Astrocyte of the hippocampus (primary cell): ENCODE results near the gene CLDN14.
"Not testable (repeated sequence)": the region's sequence is repeated elsewhere in the genome, so short reads cannot be mapped to it uniquely, and the experiment has no call there.

Experiments
- DNase-seq: peaks from one replicate; pipeline ENCODE4 v3.0.0; 2011; ENCODE audit warnings: low read depth, low spot score

Gene CLDN14

GRCh38 chr21:36501589-36501892, 21.6 kb upstream of the CLDN14 start:
- no peak for DNase-seq

- DNase-seq: peak; percentile 54
These were observed 19.9 kb upstream of the CLDN14 start for GRCh38 chr21:36499578-36500471.

GRCh38 chr21:36494557-36494956, 14.6 kb upstream of the CLDN14 start:
- no peak for DNase-seq

DNA sequence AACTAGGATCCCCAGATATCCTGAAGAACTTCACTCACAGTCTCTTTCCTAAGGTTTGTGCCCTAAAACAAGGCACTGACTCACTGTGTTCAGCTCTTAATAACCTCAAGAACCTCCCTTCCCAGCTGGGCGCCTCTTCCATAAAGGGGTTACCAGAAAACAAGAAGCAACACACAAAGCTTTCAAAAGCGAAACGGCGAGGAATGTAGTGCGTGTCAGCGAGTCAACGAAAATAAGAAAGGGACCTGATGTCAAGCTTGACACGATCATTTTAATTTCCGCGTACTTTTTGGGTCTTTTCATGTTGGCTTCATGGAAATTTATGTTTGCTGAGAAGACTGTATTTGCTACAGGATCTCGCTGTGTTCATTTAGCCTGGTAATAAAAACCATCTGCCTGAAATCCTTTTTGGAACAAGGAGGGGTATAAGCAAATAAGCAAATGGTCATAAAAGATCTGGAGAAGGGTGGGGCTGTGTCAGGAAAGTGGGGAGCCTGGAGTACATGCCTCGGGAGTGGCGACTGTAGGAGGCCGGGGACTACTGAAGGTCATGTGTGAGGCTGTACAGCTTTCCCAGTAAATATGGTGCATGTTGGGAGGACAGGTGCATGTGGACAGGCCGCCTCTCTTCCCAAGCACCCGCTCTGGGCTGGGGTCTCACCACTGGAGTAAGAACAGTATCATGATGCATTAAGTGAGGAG, 11.4 kb upstream of the CLDN14 start:
- DNase-seq: peak; percentile 69

GRCh38 chr21:36489776-36490165, 9.8 kb upstream of the CLDN14 start:
- no peak for DNase-seq

GRCh38 chr21:36489103-36489775, 9.3 kb upstream of the CLDN14 start:
- DNase-seq: no peak

- DNase-seq: peak; percentile 39
These were observed 7.9 kb upstream of the CLDN14 start for GRCh38 chr21:36487641-36488307.

- DNase-seq: no peak
These were observed 6.3 kb upstream of the CLDN14 start for GRCh38 chr21:36486246-36486645.

DNA sequence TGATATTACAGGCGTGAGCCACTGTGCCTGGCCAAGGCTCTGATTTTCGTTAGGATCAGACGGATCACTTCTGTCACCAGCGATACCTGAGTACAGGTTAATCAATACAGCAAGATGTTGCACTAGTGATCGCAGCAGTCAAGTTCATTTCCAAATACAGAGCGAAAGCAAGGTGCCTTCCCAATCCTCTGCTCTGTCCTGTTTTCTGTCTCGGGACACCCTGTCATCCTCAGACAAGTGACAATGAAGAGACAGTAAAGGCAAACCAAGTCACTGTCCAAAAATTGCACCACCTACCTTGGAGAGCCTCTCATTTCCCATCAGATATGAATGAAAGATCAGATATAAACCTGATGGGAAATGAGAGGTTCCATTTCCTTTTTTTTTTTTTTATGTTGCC, 5.6 kb upstream of the CLDN14 start:
- DNase-seq: no peak

DNA sequence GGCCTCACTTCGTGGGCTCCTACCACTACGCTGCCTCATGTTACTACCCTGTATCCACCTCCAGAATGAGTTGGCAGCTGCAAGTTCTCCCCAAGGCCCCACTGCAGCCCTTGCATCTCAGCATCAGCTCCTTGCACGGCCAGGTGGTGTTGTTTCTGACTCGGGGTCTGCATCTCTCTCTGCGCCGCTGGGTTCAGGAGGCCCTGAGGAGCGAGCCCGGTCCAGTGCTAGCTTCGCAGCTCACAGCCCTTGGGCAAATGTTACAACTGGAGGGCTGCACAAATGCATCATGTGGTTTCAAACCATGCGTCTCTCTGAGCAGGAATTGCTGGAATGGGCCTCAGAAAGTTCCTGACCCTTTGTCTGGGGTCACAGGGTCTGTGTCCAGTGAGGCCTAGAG, 3.2 kb upstream of the CLDN14 start:
- DNase-seq: no peak

DNA sequence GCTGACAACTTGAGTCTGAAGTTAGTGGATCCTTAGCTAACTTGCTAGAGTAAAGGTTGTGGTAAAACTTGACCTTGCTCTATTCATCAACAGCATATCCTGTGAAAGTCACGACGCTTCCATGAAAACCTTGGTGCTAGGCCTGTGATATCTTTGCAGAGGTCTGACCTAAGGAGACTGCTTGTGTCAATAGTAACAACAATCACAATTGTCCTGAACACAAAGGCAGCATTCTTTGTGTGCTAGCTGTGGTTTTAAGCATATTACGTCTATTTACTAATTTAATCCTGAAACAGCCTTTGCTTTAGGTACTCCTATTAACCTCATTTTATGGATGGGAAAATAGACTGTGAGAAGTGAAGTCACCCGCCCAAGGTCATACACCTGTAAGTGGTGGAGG, 2.8 kb upstream of the CLDN14 start:
- DNase-seq: no peak

GRCh38 chr21:36482181-36482580, 2.3 kb upstream of the CLDN14 start:
- DNase-seq: no peak

DNA sequence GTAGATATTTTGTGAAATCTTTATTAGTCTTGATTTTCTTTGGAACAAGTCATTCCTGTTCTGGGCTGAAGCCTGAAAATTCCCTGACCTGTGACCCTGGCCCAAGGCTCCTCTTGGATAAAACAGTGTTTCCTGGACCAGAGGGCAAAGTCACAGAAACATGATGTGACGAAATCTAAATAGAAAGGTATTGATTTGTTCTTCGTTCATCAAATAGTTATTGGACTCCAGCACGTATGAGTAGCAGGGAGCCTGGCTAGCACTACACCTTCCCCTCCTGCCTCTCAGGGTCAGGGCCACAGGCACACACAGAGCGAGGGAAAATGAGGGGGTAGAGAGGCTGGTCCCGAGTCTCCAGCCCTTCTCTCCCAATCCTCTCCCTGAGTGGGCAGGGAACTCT, 1.7 kb upstream of the CLDN14 start:
- no peak for DNase-seq

- DNase-seq: no peak
These were observed 696 bp upstream of the CLDN14 start for GRCh38 chr21:36480618-36481017.

DNA sequence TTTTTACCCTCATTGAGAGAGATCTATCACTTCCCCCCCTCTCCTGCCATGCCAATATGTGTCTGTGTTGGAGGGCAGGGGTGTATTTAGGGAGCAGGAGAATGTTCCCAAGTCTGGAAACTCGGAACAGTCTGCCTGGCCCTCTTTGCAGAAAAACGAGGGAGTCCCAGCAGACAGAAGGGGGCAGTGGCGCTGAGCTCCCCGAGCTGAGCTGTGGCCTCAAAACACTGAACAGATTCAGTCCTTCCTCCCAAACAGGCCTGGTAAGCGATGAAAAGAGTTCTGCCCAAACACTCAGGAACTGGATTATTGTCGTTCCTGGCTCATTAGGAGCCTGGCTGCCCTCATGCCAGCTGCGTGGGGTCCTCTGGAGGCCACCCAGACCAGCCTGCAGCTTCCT, 981 bp downstream of the CLDN14 start:
- peak; percentile 48 for DNase-seq

DNA sequence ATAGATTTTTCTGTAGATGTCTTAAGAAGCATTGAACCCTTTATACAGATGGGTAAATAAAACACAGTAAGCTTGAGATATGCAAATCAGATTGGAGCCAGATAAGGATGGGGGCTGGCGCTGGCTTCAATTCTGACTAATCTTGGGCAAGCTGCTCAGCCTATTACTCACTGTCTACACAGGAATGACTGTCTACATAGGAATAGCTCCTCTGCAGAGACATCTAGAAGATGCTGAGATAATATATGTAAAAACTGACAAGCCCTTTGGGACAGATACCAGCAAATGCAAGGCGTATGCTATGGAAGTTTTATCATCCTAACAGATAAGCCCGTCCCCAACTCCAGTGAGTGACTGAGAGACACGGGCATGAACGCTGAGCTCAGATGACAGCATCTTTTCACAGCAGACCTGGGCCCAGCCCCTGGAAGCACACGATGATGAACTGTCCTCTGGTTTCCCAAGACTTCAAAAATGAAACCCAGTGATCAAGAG, 1.7 kb downstream of the CLDN14 start:
- peak; percentile 86 for DNase-seq

- DNase-seq: no peak
These were observed 2.4 kb downstream of the CLDN14 start for GRCh38 chr21:36477559-36477958.

GRCh38 chr21:36477001-36477400, 2.9 kb downstream of the CLDN14 start:
- no peak for DNase-seq

GRCh38 chr21:36476541-36476940, 3.4 kb downstream of the CLDN14 start:
- not testable (repeated sequence) for DNase-seq

- no peak for DNase-seq
These were observed 5.3 kb downstream of the CLDN14 start for GRCh38 chr21:36474591-36474990.

- DNase-seq: no peak
These were observed 6.7 kb downstream of the CLDN14 start for GRCh38 chr21:36473203-36473602.

DNA sequence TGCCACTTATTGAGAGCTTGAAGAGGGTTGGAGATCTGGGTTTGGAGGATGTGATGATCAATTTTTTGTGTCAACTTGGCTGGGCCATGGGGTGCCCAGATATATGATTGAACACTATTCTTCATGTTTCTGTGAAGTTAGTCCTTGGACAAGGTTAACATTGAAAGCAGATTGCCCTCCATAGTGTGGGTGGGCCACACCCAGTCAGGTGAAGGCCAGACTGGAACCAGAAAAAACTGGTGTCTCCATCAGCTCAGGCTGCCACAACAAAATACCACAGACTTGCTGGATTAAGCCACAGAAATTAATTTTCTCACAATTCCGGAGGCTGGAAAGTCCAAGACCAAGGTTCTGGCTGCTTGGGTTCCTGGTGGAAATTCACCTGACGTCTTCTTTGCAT, 7.5 kb downstream of the CLDN14 start:
- DNase-seq: no peak
